ENCODE data around the gene UBLCP1. TPM values are rescaled to one million over a fixed set of nuclear protein-coding genes. Genes with fewer than 3 reads are reported as not detected.

The UBLCP1 gene
- total RNA-seq, 2 donors from 2014 or later = 13.4 to 24.7 TPM

Other genes with a start within 250 kb of the UBLCP1 start
- under 1 TPM in 1 of 2 donors, not detected in 1; 0.37 TPM for gene EBF1, start 163.4 kb upstream of the UBLCP1 start, total RNA-seq
- gene RNF145, start 53.7 kb upstream of the UBLCP1 start, total RNA-seq = 100 to 1,000 TPM in 1 of 2 donors, 10 to 100 TPM in 1; 88.3 to 111 TPM
- gene IL12B, start 67.2 kb downstream of the UBLCP1 start, total RNA-seq = not detected

All from activated T-helper 17 cell treated with anti-CD3 and anti-CD28 coated beads, Interleukin-2, amount 50 U/mL, for 72 hours (primary cell).